Measurements from ENCODE around the gene ATP1B2.

The ATP1B2 gene

DNA sequence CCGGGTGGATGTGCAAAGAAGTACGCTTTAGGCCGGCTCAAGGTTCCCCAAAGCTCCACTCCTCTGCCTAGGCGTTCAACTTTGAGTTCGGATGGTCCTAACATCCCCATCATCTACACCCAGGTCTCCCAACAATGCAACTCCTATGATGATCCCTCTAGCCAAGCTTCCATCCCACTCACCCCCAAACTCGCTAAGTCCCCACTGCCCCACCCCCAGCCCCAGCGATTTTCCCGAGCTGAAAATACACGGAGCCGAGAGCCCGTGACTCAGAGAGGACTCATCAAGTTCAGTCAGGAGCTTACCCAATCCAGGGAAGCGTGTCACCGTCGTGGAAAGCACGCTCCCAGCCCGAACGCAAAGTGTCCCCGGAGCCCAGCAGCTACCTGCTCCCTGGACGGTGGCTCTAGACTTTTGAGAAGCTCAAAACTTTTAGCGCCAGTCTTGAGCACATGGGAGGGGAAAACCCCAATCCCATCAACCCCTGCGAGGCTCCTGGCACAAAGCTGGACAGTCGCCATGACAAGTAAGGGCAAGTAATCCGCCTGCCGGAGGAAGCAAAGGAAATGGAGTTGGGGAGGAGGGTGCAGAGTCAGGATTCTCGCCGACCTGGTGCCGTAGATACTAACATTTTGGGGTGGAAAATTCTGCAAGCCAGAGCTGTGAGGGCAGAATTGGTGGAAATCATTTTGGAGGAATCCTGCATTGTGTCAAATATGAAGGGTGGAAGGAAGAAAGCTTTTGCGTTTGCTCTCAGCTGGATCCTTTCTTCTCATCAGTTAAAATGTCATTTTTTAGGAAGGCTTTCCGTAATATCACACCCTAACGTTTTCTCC lies 36.6 kb downstream of the ATP1B2 start, which contains the start of gene TP53:
Gene TP53, minus strand, starts transcription at position 419 of the 836 bp plus-strand sequence. CDS start 10,896 bp downstream, outside the sequence.
- H3K4me3 Mint-ChIP-seq: peak within 1 kb of the TSS; percentile 94 to 96
- peaks cover 45% of the 10 kb centered on the region for H3K4me1 Mint-ChIP-seq
- DNase-seq (peak; percentile 88 to 94), ATAC-seq (peak; percentile 54)
- H3K27me3 Mint-ChIP-seq: no peaks in the 10 kb centered on the region
- H3K27ac Mint-ChIP-seq: peak within 1 kb of the TSS; percentile 99 to 100
- no peaks in the 10 kb centered on the region for H3K9me3 Mint-ChIP-seq

DNA sequence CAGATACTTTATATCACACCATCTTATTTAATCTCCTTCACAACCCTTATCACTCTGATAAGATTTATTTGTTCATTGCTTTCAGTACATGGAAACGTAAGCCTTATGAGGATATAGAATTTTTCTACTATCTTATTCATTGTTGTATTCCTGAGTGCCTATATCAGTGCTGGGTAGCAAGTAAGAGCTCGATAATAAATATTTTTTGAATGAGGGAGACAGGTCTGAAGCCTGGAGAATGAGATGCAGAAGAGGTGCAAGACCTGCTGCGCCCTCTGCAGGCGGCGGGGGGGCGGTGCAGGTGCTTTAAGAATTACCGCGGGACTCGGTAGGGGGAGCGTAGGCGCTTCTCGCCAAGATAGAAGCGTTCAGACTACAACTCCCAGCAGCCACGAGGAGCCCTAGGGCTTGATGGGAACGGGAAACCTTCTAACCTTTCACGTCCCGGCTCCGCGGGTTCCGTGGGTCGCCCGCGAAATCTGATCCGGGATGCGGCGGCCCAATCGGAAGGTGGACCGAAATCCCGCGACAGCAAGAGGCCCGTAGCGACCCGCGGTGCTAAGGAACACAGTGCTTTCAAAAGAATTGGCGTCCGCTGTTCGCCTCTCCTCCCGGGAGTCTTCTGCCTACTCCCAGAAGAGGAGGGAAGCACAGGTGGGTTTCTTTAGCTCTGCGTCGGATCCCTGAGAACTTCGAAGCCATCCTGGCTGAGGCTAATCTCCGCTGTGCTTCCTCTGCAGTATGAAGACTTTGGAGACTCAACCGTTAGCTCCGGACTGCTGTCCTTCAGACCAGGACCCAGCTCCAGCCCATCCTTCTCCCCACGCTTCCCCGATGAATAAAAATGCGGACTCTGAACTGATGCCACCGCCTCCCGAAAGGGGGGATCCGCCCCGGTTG lies 37.4 kb downstream of the ATP1B2 start, which contains the start of gene WRAP53:
Gene WRAP53, plus strand, starts transcription at position 570 of the 900 bp plus-strand sequence. Its CDS starts 172 bp downstream, at position 742.
- Mint-ChIP-seq H3K4me3 (peak within 1 kb of the TSS; percentile 94 to 96), H3K4me1 (peaks cover 49% of the 10 kb centered on the region), H3K27me3 (no peaks in the 10 kb centered on the region), H3K9me3 (no peaks in the 10 kb centered on the region), H3K27ac (peak within 1 kb of the TSS; percentile 99 to 100)
- ATAC-seq: peak; percentile 89
- DNase-seq: peak; percentile 97

DNA sequence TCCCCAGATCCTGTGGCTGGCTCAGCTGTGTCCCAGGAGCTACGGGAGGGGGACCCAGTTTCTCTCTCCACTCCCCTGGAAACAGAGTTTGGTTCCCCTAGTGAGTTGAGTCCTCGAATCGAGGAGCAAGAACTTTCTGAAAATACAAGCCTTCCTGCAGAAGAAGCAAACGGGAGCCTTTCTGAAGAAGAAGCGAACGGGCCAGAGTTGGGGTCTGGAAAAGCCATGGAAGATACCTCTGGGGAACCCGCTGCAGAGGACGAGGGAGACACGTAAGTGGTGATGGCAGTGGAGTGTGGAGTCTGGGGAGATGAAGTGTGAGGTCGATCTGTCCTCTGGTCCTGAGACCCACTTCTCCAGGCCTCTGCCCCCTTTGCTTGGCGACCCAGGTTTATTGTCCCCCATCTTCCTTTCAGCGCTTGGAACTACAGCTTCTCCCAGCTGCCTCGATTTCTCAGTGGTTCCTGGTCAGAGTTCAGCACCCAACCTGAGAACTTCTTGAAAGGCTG lies 38.1 kb downstream of the ATP1B2 start:
- no peaks in the 10 kb centered on the region for H3K9me3 Mint-ChIP-seq
- no peaks in the 10 kb centered on the region for H3K27me3 Mint-ChIP-seq
- H3K4me3 Mint-ChIP-seq: peak overlapping the region; percentile 94 to 96
- ATAC-seq (no peak), DNase-seq (no peak)
- peak overlapping the region; percentile 99 to 100 for H3K27ac Mint-ChIP-seq
- H3K4me1 Mint-ChIP-seq: peaks cover 46% of the 10 kb centered on the region

DNA sequence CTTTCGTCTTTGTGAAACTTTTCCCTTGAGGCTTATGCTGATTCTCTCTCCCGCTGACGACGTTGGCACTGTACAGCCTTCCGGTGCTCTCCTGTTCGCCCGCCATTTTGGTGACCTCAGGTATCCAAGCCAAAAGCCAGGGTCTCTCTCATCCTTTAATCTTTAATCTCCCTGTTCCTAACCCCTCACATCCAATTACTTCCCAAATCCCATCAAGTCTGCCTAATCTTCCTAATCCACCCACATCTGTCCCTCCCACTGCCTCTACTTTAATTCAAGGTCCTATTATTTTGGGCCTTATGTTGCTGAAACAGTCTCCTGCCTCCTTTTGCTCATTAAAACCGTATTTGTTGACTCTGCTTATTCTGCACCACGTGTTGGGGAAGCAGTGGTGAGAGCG lies 44.9 kb downstream of the ATP1B2 start:
- Mint-ChIP-seq H3K27ac (no peak overlapping the region), H3K9me3 (no peaks in the 10 kb centered on the region), H3K4me1 (peaks cover 5% of the 10 kb centered on the region), H3K27me3 (no peaks in the 10 kb centered on the region), H3K4me3 (no peak overlapping the region)
- ATAC-seq (no peak), DNase-seq (no peak)

DNA sequence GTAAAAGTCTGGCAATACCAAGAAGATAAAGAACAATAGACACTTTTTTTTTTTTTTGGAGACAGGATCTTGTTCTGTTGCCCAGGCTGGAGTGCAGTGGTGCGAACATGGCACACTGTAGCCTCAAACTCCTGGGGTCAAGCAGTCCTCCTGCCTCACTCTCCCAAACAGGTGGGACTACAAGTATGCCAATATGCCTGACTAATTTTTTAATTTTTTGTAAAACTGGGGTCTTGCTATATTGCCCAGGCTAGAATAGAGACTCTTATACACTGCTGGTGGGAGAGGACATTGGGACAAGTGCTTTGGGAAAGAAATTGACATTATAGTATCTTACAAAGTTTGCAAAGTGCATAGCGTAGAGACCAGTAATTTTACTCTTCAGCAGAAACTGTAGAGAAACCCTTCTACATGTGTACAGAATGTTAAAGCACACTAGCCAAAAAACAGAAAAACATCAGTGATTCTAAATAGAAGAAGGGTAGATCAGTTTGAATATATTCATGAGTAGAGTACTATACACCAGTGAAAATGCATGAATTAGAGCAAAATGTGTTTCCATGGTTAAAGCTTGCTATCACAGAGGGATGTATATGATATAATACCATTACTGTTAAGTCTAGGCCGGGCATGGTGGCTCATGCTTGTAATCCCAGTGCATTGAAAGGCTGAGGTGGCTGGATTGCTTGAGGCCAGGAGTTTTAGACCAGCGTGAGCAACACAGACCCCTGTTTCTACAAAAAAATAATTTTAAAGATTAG lies 47.3 kb downstream of the ATP1B2 start:
- Mint-ChIP-seq H3K4me3 (no peak overlapping the region), H3K9me3 (no peaks in the 10 kb centered on the region), H3K27ac (no peak overlapping the region), H3K4me1 (peaks cover 3% of the 10 kb centered on the region), H3K27me3 (peaks cover 5% of the 10 kb centered on the region)
- DNase-seq: no peak
- ATAC-seq: no peak

DNA sequence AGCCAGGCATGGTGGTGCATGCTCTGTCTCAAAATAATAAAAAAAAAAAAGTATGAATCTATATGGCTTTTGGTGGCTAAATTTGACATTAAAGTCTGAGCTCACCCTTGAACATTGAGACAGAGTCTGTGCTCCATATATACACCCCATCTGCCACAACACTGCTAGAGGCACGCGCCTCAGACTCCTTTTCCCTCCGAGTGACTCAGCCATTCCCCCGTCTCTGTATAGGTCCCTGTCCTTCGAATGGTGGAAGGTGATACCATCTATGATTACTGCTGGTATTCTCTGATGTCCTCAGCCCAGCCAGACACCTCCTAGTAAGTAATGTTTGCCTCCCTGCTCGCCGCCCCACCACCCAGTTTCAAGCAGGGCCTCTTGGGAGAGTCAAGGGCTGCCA lies 49.8 kb downstream of the ATP1B2 start:
- peaks cover 28% of the 10 kb centered on the region for H3K27me3 Mint-ChIP-seq
- ATAC-seq: no peak
- no peaks in the 10 kb centered on the region for H3K9me3 Mint-ChIP-seq

DNA sequence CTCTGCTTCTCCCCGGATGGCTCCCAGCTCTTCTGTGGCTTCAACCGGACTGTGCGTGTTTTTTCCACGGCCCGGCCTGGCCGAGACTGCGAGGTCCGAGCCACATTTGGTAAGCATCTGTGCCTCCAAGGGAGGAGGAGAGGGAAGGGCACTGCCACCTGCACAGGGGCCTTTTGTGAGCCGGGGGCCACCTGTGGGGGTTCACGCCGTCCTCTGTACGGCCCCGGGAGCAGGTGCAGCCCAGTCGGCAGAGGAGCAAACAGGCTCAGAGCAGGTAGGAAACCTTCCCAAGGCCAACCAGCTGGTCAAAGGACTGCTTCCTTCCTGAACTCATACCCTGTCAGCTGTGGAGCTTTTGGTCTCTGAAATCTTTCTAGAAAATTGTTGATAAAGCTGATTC lies 51.0 kb downstream of the ATP1B2 start:
- Mint-ChIP-seq H3K4me1 (peaks cover 31% of the 10 kb centered on the region), H3K27ac (no peak overlapping the region), H3K27me3 (peaks cover 39% of the 10 kb centered on the region), H3K4me3 (no peak overlapping the region), H3K9me3 (no peaks in the 10 kb centered on the region)
- DNase-seq (no peak), ATAC-seq (no peak)

More for the DNA sequence above, 49.8 kb downstream of the ATP1B2 start:
- DNase-seq: no peak
- H3K4me3 Mint-ChIP-seq: no peak overlapping the region
- H3K4me1 Mint-ChIP-seq: peaks cover 21% of the 10 kb centered on the region
- H3K27ac Mint-ChIP-seq: no peak overlapping the region

DNA sequence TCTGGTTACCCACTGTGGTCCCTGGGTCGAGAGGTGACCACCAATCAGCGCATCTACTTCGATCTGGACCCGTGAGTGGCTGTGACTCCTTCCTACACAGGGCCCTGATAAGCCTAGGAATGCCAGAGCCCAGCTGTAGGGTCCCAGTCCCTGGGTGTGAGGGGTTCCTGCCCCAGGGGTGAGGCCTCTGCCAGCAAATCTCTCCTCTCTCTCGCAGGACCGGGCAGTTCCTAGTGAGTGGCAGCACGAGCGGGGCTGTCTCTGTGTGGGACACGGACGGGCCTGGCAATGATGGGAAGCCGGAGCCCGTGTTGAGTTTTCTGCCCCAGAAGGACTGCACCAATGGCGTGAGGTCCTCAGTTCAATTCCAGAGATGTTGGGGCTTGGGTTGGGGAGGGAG lies 52.0 kb downstream of the ATP1B2 start:
- ATAC-seq: no peak
- H3K4me1 Mint-ChIP-seq: peaks cover 31% of the 10 kb centered on the region
- H3K9me3 Mint-ChIP-seq: no peaks in the 10 kb centered on the region
- H3K4me3 Mint-ChIP-seq: no peak overlapping the region
- no peak for DNase-seq
- no peak overlapping the region for H3K27ac Mint-ChIP-seq
- peaks cover 50% of the 10 kb centered on the region for H3K27me3 Mint-ChIP-seq

DNA sequence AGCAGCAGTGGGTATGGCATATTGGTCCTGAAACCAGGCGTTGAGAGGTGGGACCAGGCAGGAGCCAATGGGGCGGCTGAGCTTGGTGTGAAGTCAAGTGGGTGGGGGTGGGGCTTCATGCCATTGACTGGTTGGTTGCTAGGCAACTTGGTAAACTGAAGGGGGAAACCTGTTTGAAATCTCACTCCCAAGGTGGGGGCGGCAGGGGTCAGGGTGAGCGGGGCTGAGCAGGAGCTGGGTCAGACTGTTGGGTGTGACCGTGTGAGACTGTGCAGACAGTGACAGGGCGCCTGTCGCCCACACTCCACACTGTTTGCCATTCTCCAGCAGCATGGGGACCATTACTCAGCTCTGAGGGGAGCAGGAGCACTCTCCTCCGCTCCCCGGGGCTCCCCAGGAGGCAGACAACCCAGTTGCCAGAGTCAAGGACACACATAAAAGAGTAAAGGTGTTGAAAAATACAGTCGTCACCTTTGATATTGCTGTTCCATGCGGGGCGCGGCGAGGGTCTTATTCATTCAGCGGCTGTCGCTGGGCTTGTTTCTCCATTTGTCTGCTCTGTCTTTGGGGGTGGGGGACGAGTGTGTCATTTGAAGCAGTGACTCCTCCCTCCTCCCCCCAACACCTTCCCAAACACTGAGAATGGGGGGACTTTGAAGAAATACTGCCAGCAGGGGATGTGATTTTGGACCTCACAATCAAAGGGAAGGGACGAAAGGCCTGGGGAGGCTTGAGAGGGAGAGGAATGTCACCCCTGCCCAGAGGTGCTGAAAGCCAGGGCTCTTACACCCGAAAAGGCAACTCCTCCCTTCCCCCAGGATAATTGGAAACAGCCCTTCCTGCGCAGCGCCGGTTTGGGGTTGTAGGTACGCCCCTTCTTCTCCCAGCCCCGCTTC lies 53.1 kb downstream of the ATP1B2 start:
- Mint-ChIP-seq H3K4me3 (peak overlapping the region; percentile 76 to 84), H3K27me3 (peaks cover 58% of the 10 kb centered on the region), H3K9me3 (no peaks in the 10 kb centered on the region), H3K4me1 (peaks cover 31% of the 10 kb centered on the region), H3K27ac (peak overlapping the region; percentile 9 to 69)
- no peak for DNase-seq
- peak; percentile 35 for ATAC-seq

DNA sequence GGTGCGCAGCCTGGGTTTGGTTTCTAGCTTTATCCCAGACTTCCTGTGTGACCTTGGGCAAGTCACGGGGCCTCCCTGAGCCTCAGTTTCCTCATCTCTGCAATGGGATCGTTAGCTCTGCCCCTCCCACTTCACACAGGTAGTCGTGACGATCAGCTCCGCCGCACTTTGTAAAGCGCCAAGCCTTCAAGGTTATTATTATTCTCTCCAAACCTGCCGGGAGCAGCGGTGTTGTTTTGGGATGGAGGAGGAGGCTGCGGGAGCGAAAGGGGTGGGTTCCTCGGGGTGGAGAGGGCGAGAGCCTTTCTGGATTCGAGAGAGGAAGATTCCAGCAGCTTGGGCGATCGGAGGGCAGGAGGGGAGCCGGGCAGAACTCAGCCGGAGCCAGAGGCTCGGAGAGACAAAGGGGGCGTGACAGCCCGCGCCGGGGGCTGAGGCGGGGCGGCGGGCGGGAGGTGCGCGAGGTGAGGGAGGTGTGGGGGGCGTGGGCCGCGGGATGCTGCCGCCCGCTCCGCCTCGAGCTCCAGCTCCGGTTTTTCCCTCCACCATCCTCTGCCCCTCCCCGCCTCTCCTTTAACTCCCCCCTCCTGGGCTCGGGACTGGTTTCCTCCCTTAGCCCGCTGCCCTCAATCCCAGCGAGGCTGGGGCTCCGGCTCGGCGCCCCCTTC lies 54.0 kb downstream of the ATP1B2 start, which contains the start of gene EFNB3:
Gene EFNB3, plus strand, starts transcription at position 602 of the 668 bp plus-strand sequence. CDS start 397 bp downstream, outside the sequence.
- Mint-ChIP-seq H3K27ac (no peak within 1 kb of the TSS), H3K27me3 (peaks cover 61% of the 10 kb centered on the region), H3K9me3 (no peaks in the 10 kb centered on the region), H3K4me1 (peaks cover 33% of the 10 kb centered on the region), H3K4me3 (peak within 1 kb of the TSS; percentile 76 to 84)
- DNase-seq (no peak), ATAC-seq (peak; percentile 26)

DNA sequence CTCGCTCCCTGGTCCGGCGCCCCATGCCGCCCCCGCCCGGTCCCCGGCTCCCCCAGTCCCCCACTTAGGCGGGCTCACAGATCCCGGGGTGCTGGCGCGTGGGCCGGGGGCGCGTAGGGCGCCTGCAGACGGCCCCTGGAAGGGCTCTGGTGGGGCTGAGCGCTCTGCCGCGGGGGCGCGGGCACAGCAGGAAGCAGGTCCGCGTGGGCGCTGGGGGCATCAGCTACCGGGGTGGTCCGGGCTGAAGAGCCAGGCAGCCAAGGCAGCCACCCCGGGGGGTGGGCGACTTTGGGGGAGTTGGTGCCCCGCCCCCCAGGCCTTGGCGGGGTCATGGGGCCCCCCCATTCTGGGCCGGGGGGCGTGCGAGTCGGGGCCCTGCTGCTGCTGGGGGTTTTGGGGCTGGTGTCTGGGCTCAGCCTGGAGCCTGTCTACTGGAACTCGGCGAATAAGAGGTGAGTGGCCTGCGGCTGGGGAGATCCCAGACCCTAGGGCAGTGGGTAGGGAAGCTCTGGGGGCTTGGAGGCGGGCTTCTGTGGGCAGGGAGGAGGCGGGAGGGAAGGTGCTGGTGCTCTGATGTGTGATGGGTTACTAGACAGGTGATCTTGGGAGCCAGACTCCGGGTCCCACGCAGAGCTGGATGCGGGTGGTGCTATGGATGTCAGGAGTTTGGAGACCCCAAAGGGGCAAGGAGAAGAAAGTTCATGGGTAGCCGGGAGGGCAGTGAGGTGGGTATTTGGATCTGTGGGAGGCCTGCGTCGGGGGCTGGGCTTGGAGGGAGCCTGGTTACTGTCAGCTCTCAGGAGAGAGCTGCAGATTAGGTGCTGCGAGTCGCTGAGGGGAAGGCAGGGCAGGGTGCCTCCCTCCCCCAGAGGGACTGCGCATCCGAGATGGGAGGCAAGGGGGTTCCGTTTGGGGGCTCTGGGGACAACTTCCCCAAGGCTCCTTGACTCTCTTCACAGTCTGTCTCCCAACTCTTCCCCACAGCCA lies 54.8 kb downstream of the ATP1B2 start:
- H3K27me3 Mint-ChIP-seq: peaks cover 69% of the 10 kb centered on the region
- H3K27ac Mint-ChIP-seq: no peak overlapping the region
- DNase-seq (no peak), ATAC-seq (peak; percentile 45)
- peak overlapping the region; percentile 9 to 76 for H3K4me3 Mint-ChIP-seq
- H3K4me1 Mint-ChIP-seq: peaks cover 42% of the 10 kb centered on the region
- no peaks in the 10 kb centered on the region for H3K9me3 Mint-ChIP-seq

DNA sequence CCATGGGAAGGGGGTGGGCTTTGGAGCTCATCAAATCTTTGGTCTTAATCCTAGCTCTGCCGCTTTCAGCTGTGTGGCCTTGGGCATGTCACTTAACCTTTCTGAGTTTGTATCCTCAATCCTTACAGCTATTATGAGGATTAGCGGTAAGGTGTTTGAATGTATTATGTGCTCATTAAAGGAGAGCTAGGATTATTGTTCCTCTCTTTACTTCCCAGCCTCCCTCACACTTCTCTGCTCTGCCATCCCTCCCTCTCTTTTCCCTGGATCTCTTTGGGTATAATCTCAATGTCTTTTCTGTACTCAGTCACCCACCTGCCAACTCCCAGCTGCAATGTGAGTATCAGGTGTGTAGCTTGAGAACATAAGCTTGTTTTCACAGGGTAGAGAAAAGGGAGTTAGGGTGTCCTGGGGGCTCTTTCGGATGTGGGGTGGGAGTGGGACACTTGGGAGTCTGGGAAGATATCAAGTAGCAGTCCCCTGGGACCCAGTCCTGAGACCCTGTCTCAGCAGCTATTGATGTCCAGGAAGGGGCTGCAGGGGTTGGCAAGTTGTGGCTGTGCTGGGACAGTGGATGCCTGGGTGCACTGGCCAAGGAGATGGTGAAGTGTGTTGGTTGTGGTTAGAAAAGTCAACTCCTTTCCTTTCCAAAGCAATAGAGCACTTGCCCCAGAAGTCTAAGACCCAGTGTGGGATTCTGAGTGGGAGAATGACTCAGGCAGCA lies 56.1 kb downstream of the ATP1B2 start:
- Mint-ChIP-seq H3K27ac (no peak overlapping the region), H3K4me3 (no peak overlapping the region), H3K27me3 (peaks cover 82% of the 10 kb centered on the region)

More for the DNA sequence above, 56.1 kb downstream of the ATP1B2 start:
- no peak for DNase-seq
- no peak for ATAC-seq
- peaks cover 52% of the 10 kb centered on the region for H3K4me1 Mint-ChIP-seq
- H3K9me3 Mint-ChIP-seq: no peaks in the 10 kb centered on the region

Measured in stimulated activated naive CD8-positive, alpha-beta T cell treated with anti-CD3 and anti-CD28 coated beads, Interleukin-15, amount 100 ng/mL, for 72 hours (primary cell).